Stimulated activated naive CD8-positive, alpha-beta T cell treated with anti-CD3 and anti-CD28 coated beads, Interleukin-15, Interleukin-2, amounts not matched to agents 100 U/mL and 50 U/mL, for 24 hours (primary cell): ENCODE data around the gene NAV2.

Experiments used
- ATAC-seq: fragments of 150-1000 bp; cut with Tn5 transposase; one replicate; pipeline ENCODE4 v1.10.0; 2021
- DNase-seq: peaks from one replicate; pipeline ENCODE4 v3.0.0; 2021

The NAV2 gene

DNA sequence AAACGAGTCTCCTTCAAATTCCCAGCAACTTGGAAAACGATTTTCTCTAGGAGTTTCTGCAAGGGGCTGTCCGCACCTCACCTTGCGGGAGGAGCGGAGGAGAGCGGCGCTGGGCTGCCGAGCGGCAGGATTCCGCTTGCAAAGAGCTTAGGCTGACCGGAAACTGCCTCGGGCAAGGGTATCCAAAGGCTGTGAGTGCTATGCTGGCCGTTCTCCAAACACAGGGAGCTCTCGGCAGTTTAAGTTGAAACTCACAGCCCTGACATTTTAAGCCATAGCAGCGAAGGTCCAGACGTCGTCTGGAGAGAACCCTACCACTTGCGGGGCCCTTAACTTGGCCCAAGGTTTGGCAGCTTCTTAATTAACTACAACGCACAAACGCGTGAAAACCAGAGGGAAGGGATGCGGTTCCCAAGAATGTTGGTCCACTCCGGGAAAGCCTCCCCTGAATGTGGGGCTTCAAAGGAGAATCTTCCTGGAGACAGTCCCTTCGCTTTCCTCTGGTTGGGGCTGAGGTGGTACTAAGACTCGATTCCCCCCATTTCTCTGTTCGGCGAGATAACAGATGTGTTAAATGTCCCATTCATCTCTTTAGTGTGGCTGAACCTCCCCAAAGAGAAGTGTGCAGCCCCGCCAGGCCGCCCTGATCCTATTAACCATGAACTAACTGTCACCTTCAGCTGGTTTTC, 448.7 kb downstream of the NAV2 start:
- DNase-seq (peak; percentile 4), ATAC-seq (no peak)

- no peak for DNase-seq
- no peak for ATAC-seq
These were observed 449.5 kb downstream of the NAV2 start for GRCh38 chr11:20161923-20162744.

DNA sequence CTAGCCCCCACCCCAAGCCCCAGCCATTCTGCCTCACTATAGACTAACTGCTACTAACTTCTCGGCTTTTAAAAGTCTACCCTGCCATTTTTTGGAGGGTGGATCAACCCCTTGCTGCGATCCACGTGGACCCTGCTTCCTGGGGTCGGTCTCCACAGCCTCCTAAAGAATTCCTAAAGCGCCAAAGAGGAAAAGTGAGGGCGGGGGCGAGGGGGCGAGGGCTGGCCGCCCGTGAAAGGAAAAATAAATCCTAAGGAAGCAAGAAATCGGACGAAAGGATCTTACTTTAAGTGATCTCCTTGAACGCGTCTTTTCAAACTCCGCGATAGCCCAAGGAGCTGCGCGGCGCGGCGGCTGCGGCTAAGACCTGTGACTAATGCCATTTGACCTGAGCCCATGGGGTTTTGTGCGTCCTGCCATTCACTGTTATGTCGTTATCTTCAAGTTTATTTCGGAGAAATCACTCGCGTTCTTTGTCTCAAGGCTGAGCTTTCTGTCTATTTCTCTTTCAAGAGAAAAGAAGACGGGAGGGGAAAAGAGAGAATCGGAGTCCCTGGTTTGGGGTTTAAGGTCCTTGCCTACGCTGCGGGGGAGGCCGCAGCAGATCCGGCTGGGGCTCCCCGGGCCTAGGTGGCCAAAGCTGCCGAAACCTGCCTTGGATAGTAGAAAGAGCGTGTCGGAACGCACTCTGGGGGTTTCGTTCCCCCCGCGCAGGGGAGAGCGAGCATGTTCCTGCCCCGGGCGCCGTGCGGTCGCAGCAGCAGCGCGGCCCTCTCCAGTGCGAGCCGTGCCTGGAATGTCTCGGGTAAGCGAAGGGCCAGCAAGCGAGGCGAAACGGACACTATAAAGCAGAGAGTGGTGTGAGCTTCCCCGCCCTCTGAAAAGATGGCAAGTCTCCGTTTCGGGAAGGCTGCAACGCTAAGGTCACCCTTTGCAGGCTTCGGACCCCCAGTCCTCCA, 450.5 kb downstream of the NAV2 start:
- ATAC-seq (peak; percentile 68), DNase-seq (peak; percentile 36)

DNA sequence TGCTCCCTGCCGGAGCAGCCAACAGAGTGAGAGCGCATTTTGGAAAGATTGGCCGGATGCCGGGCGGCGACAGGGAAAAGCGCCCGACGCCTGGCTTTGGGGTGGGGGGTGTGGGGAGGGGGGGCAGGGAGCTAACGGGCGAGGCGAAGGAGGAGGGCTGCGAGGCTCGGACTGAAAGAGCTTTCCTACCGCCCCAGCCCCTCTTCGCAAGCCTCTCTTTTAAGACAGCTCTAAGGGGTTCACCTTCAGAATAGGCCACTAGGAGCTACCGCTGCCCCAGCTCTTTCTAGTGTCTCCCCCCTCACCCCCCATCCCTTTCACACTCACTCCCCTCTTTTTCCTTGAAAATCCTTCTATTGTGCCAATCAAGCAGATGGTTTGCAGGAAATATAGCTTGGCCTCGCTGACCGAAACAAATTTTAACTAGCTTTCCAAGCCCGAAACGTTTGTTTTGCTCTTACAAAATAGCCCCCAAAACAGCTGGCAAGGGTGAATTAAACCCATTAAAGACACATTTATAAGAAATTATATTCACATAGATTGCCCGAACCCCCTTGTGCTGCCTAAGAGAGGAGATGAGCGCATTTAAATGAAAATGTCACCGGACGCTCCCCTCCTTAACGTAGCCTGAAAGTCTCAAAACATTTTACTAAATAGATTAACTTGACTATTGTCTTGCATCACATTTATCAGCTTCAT, 451.3 kb downstream of the NAV2 start:
- DNase-seq (no peak), ATAC-seq (no peak)
